NCI-H2081 (cell line): ENCODE results near the gene ZSCAN23.
"Not testable (repeated sequence)": the region's sequence is repeated elsewhere in the genome, so short reads cannot be mapped to it uniquely, and the experiment has no call there.

ENCODE experiments used
- DNase-seq, 2 experiments: peaks; one replicate each; lab custom pipeline; 2025; lab: John Stamatoyannopoulos, UW

Gene ZSCAN23

DNA sequence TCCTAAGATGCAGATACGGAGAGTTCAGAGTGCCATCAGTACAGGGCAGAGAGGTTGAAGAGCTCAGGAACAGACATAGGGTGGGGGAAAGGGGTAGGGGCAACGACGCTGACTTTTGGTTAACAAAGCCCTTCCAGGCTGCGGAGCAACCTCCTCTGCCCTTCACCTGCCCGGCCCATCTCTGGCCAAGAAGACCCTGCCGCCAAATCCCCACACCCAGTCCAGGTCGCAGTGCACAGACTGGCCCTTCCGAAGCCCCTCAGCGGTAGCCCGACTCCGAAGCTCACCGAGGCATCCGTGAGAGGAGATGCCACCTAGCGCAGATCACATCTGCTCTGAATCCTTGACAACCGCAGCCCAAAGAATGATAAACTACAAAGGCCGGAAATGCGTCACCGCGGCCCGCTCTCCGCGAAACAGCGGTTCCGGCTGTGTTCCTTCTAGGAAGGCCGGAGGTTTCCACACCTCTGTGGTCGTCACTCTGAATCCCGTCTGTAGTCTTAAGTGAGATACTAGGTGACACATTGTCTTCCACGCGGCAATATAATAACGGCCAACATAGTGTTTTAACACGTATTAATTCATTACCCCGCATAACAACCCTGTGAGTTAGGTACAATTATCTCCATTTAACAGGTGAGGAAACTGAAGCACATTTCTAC, at the start of gene ZSCAN23:
ZSCAN23 (minus strand) TSS at position 380 of the 662 bp plus-strand sequence. CDS start 7,225 bp downstream, outside the sequence.
- peak; percentile 79 to 89 for DNase-seq

- no peak for DNase-seq
Observed at GRCh38 chr6:28491984-28492317, 48.7 kb upstream of the ZSCAN23 start.

DNA sequence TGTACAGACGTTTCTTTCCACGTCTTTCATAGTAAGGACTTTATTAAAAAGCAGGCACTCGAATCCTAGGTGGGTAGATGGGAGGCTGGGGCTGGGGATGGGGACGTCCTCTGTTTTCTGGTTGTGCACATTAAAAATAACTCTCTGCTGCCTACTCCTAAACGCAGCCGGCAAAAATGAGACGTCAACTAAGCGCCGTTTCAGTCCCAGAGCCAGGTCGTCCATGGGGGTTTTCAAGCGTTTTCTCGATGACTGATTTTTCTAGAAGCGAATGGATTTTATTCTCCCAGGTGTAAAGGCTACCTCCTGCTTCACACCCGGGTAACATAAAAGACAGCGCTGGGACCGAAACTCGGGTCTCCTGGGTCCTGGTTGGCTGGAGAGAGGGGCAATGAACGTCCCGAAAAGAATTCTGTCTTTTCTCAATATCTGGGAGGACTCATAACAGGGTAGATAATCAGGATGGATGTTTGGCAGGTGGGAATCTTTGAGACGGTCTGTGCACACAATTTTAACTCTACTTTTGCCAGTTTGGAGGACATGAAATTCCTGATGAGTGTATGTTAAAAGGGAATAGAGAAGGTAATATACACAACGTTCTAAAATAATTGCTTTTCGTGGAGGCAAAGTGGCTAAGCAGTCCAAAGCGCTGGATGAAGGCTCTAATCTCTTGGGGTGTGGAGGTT, 47.1 kb upstream of the ZSCAN23 start:
- DNase-seq = no peak

- no peak for DNase-seq
Observed at GRCh38 chr6:28489366-28490204, 46.3 kb upstream of the ZSCAN23 start.

DNA sequence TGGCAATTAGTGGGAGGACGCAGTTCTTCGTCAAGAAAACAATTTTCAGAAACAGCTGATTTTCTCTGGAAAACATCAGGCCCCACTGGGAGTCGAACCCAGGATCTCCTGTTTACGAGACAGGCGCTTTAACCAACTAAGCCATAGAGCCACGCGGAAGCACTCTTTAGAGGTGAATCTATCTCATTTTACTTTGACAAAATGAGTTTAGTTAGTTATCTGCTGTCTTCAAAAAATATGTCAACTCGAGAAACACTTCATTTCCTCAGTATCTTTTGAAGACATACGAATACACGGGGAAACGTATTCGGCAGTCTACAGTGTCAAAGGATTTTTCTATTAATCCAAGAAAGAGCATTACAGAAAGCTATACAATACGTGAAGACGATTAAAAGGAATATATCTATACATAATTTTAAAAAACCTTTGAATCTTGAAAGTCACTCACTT, 45.6 kb upstream of the ZSCAN23 start:
- no peak for DNase-seq

- no peak for DNase-seq
Observed at GRCh38 chr6:28486988-28487742, 43.9 kb upstream of the ZSCAN23 start.

GRCh38 chr6:28486533-28486932, 43.2 kb upstream of the ZSCAN23 start:
- no peak for DNase-seq

GRCh38 chr6:28485482-28485881, 42.2 kb upstream of the ZSCAN23 start:
- DNase-seq = no peak

- no peak for DNase-seq
Observed at GRCh38 chr6:28480253-28480932, 37.1 kb upstream of the ZSCAN23 start.

GRCh38 chr6:28478518-28478917, 35.2 kb upstream of the ZSCAN23 start:
- DNase-seq = no peak

DNA sequence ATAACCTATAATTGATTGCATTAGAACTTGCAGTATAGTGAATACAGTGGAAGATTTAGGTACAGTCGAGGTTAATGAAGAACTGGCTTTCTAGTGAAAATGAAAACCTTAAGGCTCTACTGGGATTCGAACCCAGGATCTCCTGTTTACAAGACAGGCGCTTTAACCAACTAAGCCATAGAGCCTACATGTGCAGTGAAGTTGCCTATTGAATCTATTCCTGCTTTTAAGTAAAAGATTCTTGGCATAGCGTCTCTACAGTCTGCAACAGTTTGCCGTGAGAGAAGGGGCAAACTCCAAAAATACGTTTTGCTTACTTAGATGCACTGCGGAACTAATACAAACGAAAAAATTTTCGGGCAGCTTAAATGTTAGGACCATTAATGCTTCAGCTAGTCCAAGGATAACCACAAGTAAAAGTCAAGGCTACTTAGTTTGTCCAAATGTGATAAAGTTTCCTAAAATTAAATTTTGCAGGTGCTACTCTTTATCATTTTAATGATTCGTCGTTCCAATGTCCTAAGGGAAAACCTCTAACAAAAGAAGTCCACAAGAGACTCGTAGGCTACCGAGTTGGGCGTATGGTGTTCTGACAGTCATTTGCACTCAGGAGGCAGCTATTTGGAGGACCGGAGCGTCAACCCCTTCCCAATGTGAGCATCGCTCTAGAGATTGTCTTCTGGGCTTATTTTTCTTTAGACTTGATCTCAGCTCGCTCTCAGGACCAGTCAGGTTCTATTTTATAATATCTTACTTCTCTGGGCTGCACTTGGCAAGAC, 31.3 kb upstream of the ZSCAN23 start:
- peak; percentile 65 to 78 for DNase-seq

DNA sequence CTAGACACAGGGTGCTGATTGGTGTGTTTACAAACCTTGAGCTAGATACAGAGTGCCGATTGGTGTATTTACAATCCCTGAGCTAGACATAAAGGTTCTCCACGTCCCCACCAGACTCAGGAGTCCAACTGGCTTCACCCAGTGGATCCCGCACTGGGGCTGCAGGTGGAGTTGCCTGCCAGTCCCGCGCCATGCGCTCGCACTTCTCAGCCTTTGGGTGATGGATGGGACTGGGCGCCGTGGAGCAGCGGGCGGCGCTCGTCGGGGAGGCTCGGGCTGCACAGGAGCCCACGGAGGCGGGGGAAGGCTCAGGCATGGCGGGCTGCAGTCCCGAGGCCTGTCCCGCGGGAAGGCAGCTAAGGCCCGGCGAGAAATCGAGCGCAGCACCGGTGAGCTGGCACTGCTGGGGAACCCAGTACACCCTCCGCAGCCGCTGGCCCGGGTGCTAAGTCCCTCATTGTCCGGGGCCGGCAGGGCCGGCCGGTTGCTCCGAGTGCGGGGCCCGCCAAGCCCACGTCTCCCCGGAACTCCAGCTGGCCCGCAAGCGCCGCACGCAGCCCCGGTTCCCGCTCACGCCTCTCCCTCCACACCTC, 26.0 kb upstream of the ZSCAN23 start:
- DNase-seq = not testable (repeated sequence)

DNA sequence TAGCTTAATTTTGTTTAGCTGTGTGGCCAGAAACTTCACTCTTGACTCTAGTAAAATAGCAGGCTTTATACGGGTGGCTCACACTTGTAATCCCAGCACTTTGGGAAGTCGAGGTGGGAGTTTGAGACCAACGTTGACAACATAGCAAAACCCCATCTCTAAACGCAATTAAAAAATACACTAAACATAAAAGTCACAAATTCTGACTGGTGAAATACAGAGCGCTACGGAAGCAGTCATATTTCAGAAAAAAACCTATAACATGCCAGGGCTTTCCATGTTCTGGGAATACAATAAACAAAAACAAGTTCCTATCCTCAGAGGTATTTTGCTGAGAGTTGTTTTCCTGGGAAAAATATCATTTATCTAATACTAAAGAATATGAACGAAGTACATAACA, 24.8 kb upstream of the ZSCAN23 start:
- DNase-seq = no peak

DNA sequence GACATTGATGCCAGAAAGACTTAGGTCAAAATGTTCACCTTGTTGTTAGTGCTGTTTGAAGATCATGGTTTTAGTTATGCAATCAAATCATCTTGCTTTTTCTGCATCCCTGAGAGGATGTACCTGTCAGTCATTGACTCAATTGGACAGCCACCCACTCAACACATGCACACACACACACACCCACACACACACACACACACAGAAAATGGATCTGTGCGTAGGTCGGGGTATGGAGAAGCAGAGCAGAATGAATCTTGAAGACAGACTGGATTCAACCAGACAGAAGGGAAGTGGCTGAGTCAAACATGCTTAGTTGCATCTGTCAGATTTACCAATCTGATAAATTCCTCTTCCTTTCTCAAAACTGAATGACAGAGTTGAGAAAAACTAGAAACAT, 19.1 kb upstream of the ZSCAN23 start:
- no peak for DNase-seq

- no peak for DNase-seq
Observed at GRCh38 chr6:28458568-28458967, 15.3 kb upstream of the ZSCAN23 start.

- DNase-seq = no peak
Observed at GRCh38 chr6:28449056-28449455, 5.8 kb upstream of the ZSCAN23 start.

DNA sequence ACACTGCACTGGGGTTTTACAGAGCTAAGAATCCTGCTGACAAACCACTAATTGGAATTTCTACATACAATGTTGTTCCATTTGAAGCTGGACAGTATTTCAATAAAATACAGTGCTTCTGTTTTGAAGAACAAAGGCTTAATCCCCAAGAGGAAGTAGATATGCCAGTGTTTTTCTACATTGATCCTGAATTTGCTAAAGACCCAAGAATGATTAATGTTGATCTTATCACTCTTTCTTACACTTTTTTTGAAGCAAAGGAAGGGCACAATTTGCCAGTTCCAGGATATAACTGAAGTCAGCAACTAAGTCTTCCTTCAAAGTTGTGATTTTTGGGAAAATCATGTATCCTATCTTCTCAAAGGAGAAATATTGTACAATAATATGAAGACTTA, 4.2 kb upstream of the ZSCAN23 start:
- not testable (repeated sequence) for DNase-seq

DNA sequence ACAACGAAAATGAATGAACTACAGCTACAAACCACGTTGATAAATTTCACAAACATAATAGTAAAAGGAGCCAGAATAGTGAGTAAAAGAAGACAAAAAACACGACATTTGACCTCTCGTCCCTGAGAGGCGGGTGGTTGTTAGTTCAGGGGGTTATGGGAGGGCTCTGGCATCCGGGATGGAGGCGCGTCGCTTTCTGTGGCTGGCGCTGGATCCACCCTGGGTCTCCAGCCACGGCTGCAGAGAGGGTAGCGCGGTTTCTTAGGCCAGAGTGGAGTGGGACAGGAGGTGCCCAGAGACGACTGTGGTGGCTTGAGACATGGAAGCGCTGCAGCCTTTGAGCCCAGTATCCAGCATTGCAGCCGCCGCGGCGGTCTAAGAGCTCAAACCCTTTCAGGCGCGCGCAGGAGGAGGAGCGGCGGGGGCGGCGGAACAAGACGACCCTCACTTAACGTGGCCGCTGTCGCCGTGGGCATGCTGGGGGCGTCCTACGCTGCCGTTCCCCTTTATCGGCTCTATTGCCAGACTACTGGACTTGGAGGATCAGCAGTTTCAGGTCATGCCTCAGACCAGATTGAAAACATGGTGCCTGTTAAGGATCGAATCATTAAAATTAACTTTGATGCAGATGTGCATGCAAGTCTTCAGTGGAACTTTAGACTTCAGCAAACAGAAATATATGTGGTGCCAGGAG, 3.7 kb upstream of the ZSCAN23 start:
- DNase-seq = peak in 1 of 2 experiments; percentile 3

- DNase-seq = not testable (repeated sequence)
Observed at GRCh38 chr6:28444759-28445158, 1.5 kb upstream of the ZSCAN23 start.

- no peak for DNase-seq
Observed at GRCh38 chr6:28442586-28442985, 705 bp downstream of the ZSCAN23 start.
